ENCODE measurements around the gene CDK6.

DNA sequence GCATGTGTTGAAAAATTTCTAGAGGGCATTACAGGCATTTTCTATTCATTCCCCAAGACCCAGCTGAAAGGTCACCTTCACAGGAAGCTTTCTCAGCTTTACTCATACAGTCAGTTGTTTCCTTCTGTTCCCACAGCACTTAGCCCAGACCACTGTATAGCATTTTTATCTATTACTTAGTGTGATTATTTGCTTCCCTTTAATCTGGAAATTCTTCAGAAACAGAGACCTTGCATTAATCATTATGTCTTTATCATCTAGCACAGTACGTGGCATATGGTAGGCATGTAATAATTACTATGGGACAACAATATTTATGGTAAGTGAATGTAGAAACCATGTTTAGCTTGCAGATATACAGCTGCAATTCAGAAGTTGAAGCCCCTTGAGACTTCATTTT, 38.2 kb upstream of the CDK6 start:
- TF ChIP-seq EP300 (IDR thresholded peaks at IDR 0.05): no peak
- TF ChIP-seq, protein P1, sequence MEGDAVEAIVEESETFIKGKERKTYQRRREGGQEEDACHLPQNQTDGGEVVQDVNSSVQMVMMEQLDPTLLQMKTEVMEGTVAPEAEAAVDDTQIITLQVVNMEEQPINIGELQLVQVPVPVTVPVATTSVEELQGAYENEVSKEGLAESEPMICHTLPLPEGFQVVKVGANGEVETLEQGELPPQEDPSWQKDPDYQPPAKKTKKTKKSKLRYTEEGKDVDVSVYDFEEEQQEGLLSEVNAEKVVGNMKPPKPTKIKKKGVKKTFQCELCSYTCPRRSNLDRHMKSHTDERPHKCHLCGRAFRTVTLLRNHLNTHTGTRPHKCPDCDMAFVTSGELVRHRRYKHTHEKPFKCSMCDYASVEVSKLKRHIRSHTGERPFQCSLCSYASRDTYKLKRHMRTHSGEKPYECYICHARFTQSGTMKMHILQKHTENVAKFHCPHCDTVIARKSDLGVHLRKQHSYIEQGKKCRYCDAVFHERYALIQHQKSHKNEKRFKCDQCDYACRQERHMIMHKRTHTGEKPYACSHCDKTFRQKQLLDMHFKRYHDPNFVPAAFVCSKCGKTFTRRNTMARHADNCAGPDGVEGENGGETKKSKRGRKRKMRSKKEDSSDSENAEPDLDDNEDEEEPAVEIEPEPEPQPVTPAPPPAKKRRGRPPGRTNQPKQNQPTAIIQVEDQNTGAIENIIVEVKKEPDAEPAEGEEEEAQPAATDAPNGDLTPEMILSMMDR (IDR thresholded peaks at IDR 0.05): no peak
- TF ChIP-seq POLR2A (IDR thresholded peaks at IDR 0.05): no peak

All from gastroesophageal sphincter (tissue), 3 donors.